Panc1 (cell line): Measurements from ENCODE around the gene STK39.

Source experiments
- CTCF ChIP-seq: fragments of 450-650 bp; IDR thresholded peaks from 2 replicates; pipeline ENCODE4 v1.5.1; 2017; ENCODE audit warnings: mild to moderate bottlenecking
- POLR2AphosphoS5 ChIP-seq: IDR thresholded peaks from 2 replicates; pipeline ENCODE4 v1.6.1; 2012; ENCODE audit warnings: mild to moderate bottlenecking, low read depth, low read length, moderate library complexity
- REST ChIP-seq, 2 experiments: IDR thresholded peaks; 2 replicates each; pipeline ENCODE4 v1.6.1; 2011 to 2012; ENCODE audit warnings: low read depth in 2 of 2, control low read depth in 1 of 2, low read length in 1 of 2, mild to moderate bottlenecking in 1 of 2, moderate library complexity in 1 of 2; ENCODE audit not compliant: insufficient read depth in 1 of 2

GRCh38 chr2:168021800-168022587, 225.4 kb downstream of the STK39 start:
- TF ChIP-seq CTCF (no peak), POLR2AphosphoS5 (no peak), REST (IDR thresholded peaks at IDR 0.05; ENCODE audit: insufficient read depth in 1 of 2, low read depth in 2 of 2, low read length in 1 of 2) (no peak)
